GM19438 (cell line): Measurements from ENCODE around the gene STYX.

Source experiments
- ATAC-seq: cut with Tn5 transposase; IDR thresholded peaks from one replicate; pipeline ENCODE4 v1.9.1; 2021; ENCODE audit warnings: low read depth; ENCODE audit not compliant: unreplicated experiment

STYX gene

GRCh38 chr14:52729925-52730708 lies at the start of gene STYX:
TSS of gene STYX (plus strand) at chr14:52730166. CDS start at chr14:52730475, 309 bp downstream.
- ATAC-seq: peak; percentile 97

- ATAC-seq: no peak
These were observed 45.9 kb upstream of the STYX start for GRCh38 chr14:52683985-52684520.

- no peak for ATAC-seq
These were observed 43.8 kb upstream of the STYX start for GRCh38 chr14:52686176-52686575.

GRCh38 chr14:52690983-52691760 lies 38.8 kb upstream of the STYX start:
- ATAC-seq: no peak

GRCh38 chr14:52692248-52692962 lies 37.6 kb upstream of the STYX start:
- ATAC-seq: no peak

- ATAC-seq: no peak
These were observed 36.9 kb upstream of the STYX start for GRCh38 chr14:52693036-52693435.

GRCh38 chr14:52693532-52693931 lies 36.4 kb upstream of the STYX start:
- no peak for ATAC-seq

- ATAC-seq: peak; percentile 64
These were observed 35.0 kb upstream of the STYX start for GRCh38 chr14:52694761-52695480.

- ATAC-seq: peak; percentile 60
These were observed 34.4 kb upstream of the STYX start, which contains the start of gene ERO1A for GRCh38 chr14:52695481-52696091. TSS of gene ERO1A (minus strand) at chr14:52695558. CDS start at chr14:52695481, 77 bp downstream.

- ATAC-seq: no peak
These were observed 29.2 kb upstream of the STYX start for GRCh38 chr14:52700701-52701172.

GRCh38 chr14:52701223-52701622 lies 28.7 kb upstream of the STYX start:
- no peak for ATAC-seq

GRCh38 chr14:52703225-52703624 lies 26.7 kb upstream of the STYX start:
- ATAC-seq: no peak

GRCh38 chr14:52703664-52704063 lies 26.3 kb upstream of the STYX start:
- ATAC-seq: no peak

GRCh38 chr14:52706286-52706685 lies 23.7 kb upstream of the STYX start:
- no peak for ATAC-seq

- ATAC-seq: peak; percentile 98
These were observed 23.0 kb upstream of the STYX start, which contains the start of gene PSMC6 for GRCh38 chr14:52706724-52707706. TSS of gene PSMC6 (plus strand) at chr14:52707200. CDS start at chr14:52707220, 20 bp downstream.

GRCh38 chr14:52711666-52712065 lies 18.3 kb upstream of the STYX start:
- no peak for ATAC-seq

- no peak for ATAC-seq
These were observed 13.8 kb upstream of the STYX start for GRCh38 chr14:52716155-52716554.
